ENCODE measurements around the gene RPL41.

DNA sequence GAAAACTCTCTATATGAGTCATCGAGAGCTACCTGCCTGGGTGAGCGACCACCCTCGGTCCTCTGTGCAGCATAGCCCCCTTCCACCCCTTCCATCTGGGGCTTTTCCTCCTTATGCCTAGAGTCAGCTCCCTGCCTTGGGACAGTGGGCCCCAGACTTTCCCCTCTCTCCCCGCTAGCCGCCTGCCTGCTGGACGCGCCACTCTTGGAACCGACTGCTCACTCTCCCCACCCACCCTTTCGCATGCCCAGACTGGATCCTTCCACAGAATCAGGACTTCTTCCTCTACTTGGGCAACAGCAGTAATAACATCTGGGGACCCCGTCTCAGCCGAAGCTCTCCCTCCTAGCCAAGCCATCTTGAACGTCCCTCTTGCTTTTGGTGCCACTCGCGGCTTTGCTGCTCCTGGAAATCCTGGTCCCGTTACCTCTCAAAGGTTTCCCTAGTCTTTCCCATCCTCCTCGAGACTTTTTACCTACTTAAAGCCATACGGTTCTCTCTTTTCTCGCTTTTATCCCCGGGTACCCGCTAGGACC is 12.3 kb downstream of the RPL41 start:
- TF ChIP-seq POLR2AphosphoS5 (IDR thresholded peaks at IDR 0.05): no peak
- no peak for TF ChIP-seq POLR2A (IDR thresholded peaks at IDR 0.05)
- TF ChIP-seq, protein P1, sequence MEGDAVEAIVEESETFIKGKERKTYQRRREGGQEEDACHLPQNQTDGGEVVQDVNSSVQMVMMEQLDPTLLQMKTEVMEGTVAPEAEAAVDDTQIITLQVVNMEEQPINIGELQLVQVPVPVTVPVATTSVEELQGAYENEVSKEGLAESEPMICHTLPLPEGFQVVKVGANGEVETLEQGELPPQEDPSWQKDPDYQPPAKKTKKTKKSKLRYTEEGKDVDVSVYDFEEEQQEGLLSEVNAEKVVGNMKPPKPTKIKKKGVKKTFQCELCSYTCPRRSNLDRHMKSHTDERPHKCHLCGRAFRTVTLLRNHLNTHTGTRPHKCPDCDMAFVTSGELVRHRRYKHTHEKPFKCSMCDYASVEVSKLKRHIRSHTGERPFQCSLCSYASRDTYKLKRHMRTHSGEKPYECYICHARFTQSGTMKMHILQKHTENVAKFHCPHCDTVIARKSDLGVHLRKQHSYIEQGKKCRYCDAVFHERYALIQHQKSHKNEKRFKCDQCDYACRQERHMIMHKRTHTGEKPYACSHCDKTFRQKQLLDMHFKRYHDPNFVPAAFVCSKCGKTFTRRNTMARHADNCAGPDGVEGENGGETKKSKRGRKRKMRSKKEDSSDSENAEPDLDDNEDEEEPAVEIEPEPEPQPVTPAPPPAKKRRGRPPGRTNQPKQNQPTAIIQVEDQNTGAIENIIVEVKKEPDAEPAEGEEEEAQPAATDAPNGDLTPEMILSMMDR (IDR thresholded peaks at IDR 0.05): no peak
